Thyroid gland (tissue), 4 donors: ENCODE results near the gene VPS8. TPM values are rescaled to one million over a fixed set of nuclear protein-coding genes. Genes with fewer than 3 reads are reported as not detected.

ENCODE experiments used
- DNase-seq, 2 donors: peaks; one replicate each; pipeline ENCODE4 v3.0.0-alpha.2; 2019
- H3K27ac ChIP-seq, 3 donors: fragments of 200-600 bp; sonication (generic); 1 replicate in 2 of 3; 2 replicates in 1 of 3; pipeline ENCODE4 v1.5.1; 2016 to 2019; ENCODE audit warnings: mild to moderate bottlenecking in 1 of 3, moderate library complexity in 1 of 3
- H3K27me3 ChIP-seq: fragments of 200-600 bp; sonication (generic); one replicate; pipeline ENCODE4 v1.5.1; 2019
- H3K36me3 ChIP-seq, 2 donors: fragments of 200-600 bp; sonication (generic); one replicate each; pipeline ENCODE4 v1.5.1; 2016 to 2019
- H3K4me1 ChIP-seq, 2 donors: fragments of 200-600 bp; sonication (generic); one replicate each; pipeline ENCODE4 v1.5.1; 2017 to 2019
- H3K4me3 ChIP-seq, 3 donors: fragments of 200-600 bp; sonication (generic); replicated peaks in 1 of 3; 1 replicate in 2 of 3; 2 replicates in 1 of 3; pipeline ENCODE4 v1.5.1; 2016; ENCODE audit warnings: mild to moderate bottlenecking in 1 of 3
- H3K9me3 ChIP-seq: fragments of 200-600 bp; sonication (generic); one replicate; pipeline ENCODE4 v1.5.1; 2017
- POLR2A ChIP-seq, 2 donors: fragments of 450-650 bp; IDR thresholded peaks; one replicate each; pipeline ENCODE4 v1.6.1; 2017; ENCODE audit warnings: antibody characterized with exemption in 2 of 2, mild to moderate bottlenecking in 2 of 2, moderate library complexity in 1 of 2
- WGBS, 2 donors: methylation state at CpG; one replicate each; pipeline ENCODE4 v1.1.5; 2017; 5-methylcytosine and 5-hydroxymethylcytosine counted together
- intact Hi-C: fragments of 100-400 bp; cut with DNase I; formaldehyde crosslinking; loops from one replicate; pipeline ENCODE4 v1.15.1; 2023
- total RNA-seq, 4 donors: library from RNA; depleted of rRNA; stranded (reverse); fragments of >200 nt; gene quantifications; one replicate each; pipeline ENCODE4 v1.2.3, GENCODE V29; 2016
- TF ChIP-seq, protein P1 (sequence below), 6 experiments: fragments of 200-600 bp in 3 of 6; fragments of 450-650 bp in 3 of 6; sonication (generic) in 3 of 6; IDR thresholded peaks; one replicate each; pipeline ENCODE4 v1.5.1; 2016 to 2019; ENCODE audit warnings: antibody characterized with exemption in 6 of 6, mild to moderate bottlenecking in 2 of 6, inconsistent platforms in 1 of 6, moderate library complexity in 1 of 6

VPS8 gene
- total RNA-seq, 4 donors from 2014 or later, result 85.6 to 171 (median 103) TPM

DNA sequence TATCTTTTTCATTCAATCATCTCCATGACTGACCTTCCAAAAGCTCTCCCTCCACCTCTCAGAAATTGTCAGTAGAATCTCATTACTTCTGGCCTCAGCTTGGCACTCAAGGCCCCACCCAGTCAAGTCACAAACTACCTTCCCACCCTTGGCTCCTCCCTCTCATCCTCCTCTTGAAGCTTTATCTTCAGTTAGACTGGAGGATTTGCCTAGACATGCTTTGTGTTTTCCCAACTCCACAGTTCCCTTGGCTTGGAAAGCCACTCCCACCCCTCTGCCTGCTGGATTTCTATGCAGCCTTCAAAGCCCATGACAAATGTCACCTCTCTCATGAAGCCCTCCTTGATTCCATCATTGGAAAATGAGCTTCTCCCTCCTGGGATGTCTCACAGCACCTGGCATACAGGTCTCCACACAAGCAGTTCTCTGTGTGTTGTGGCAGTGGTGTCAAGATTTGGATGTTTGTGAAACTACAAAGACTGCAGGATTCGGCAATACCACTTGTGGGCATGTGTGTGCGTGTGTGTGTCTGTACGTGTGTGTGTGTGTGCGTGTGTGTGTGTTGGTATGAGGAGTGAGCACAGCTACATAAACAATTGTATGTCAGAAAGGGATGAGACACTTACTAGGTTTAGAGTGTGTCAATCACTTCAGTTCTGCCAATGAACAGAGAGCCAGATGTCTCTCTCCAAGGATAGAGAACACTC is 45.3 kb upstream of the VPS8 start:
- H3K4me1 ChIP-seq, result no peaks in the 10 kb centered on the region
- 35 to 62% methylated on average over 4 of the region's 4 CpGs for WGBS, 2 donors
- TF ChIP-seq POLR2A (IDR thresholded peaks at IDR 0.05), result no peak
- TF ChIP-seq, protein P1, sequence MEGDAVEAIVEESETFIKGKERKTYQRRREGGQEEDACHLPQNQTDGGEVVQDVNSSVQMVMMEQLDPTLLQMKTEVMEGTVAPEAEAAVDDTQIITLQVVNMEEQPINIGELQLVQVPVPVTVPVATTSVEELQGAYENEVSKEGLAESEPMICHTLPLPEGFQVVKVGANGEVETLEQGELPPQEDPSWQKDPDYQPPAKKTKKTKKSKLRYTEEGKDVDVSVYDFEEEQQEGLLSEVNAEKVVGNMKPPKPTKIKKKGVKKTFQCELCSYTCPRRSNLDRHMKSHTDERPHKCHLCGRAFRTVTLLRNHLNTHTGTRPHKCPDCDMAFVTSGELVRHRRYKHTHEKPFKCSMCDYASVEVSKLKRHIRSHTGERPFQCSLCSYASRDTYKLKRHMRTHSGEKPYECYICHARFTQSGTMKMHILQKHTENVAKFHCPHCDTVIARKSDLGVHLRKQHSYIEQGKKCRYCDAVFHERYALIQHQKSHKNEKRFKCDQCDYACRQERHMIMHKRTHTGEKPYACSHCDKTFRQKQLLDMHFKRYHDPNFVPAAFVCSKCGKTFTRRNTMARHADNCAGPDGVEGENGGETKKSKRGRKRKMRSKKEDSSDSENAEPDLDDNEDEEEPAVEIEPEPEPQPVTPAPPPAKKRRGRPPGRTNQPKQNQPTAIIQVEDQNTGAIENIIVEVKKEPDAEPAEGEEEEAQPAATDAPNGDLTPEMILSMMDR (IDR thresholded peaks at IDR 0.05), result no peak
- intact Hi-C loops, result no loop called here
- no peaks in the 10 kb centered on the region for H3K27me3 ChIP-seq
- DNase-seq, result no peak
- no peaks in the 10 kb centered on the region for H3K9me3 ChIP-seq
- no peaks in the 10 kb centered on the region for H3K36me3 ChIP-seq
- H3K4me3 ChIP-seq, result no peak overlapping the region
- no peak overlapping the region for H3K27ac ChIP-seq

DNA sequence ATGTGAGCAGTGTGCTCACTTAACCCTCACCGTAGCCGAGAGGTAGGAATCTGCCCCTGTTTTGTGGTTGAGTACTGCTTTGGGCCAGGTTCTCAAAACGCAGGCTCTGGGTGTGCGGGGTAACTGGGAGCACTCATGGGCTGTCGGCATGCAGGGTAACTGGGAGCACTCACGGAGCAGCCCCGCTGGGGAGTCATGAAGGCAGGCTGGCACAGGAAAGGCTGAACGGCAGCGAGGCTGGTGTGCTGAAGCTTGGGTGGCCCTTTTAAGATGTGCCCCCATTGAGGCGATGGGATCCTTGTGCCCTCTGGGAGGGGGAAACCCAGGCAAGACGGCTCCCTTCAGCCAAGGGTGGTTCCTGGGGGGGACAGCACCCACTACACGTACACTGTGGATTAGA is 44.6 kb upstream of the VPS8 start:
- no peaks in the 10 kb centered on the region for H3K9me3 ChIP-seq
- intact Hi-C loops, result no loop called here
- TF ChIP-seq POLR2A (IDR thresholded peaks at IDR 0.05), result no peak
- no peak overlapping the region for H3K27ac ChIP-seq
- DNase-seq, result no peak
- no peaks in the 10 kb centered on the region for H3K4me1 ChIP-seq
- WGBS, 2 donors, result 62 to 72% methylated on average over 12 of the region's 12 CpGs
- no peaks in the 10 kb centered on the region for H3K27me3 ChIP-seq
- H3K4me3 ChIP-seq, result no peak overlapping the region
- no peaks in the 10 kb centered on the region for H3K36me3 ChIP-seq

DNA sequence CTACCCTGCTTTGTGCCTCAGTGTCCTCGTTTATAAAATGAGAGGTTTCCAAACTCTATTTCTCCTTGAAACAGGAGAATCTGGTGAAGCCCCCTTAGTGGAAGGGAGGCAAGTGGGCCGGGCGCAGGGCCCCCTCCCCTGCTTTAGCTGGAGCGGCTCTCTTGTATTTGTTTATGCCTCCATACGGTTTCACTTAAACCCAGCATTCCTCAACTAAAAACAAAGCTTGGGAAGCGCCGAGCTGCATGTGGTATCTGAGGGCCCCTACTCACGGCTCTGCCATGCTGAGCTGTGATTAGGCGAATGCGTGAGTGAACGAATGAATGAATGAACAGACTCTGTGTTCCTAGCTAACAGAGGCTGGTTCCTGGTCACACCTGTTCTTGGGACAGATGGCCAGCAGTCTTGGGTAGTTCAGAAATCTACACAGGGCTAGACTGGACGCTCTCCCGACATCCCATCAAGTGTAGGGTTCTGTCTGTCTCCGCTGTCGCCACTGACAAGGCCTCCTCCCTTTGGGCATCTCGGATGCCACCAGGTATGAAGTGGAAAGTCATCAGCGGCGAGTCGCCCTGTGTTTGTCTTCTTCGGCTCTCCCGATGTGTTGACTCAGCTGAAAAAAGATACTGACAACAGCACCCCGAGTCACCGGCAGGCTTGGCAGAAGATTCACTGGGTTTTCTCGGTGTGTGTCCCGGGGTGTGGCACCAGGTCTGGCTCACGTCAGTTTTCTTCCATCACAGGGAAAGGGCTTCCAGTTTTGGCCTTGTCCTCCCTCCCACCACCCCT is 42.4 kb upstream of the VPS8 start:
- no peak overlapping the region for H3K4me3 ChIP-seq
- DNase-seq, result no peak
- intact Hi-C loops, result no loop called here
- H3K9me3 ChIP-seq, result no peaks in the 10 kb centered on the region
- WGBS, 2 donors, result 89 to 90% methylated on average over 26 of the region's 26 CpGs
- no peak overlapping the region for H3K27ac ChIP-seq
- H3K36me3 ChIP-seq, result no peaks in the 10 kb centered on the region
- TF ChIP-seq, protein P1 (IDR thresholded peaks at IDR 0.05), result no peak
- no peak for TF ChIP-seq POLR2A (IDR thresholded peaks at IDR 0.05)
- H3K27me3 ChIP-seq, result no peaks in the 10 kb centered on the region
- peaks cover 0 to 6% of the 10 kb centered on the region in 2 donors for H3K4me1 ChIP-seq

DNA sequence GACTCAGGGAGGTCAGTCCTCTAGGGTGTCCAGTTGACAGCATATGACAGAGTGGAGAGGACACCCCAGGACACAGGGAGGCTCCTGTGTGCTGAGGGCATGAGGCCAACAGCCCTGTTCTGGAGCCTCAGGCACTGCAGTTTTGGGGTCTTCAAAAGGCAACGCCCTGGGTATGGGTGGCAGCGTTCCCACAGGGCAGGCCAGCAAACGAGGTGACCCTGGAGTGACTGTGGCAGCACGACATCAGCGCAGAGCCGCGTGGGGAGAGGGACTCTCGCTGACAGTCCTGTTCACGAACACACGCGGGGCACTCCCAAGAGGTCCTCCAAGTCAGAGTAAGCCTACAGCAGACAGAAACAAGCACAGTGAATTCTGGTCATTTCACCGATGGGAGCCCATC is 41.4 kb upstream of the VPS8 start:
- H3K4me3 ChIP-seq, result no peak overlapping the region
- 87% methylated on average over 3 to 12 of the region's 12 CpGs for WGBS, 2 donors
- TF ChIP-seq, protein P1 (IDR thresholded peaks at IDR 0.05), result no peak
- TF ChIP-seq POLR2A (IDR thresholded peaks at IDR 0.05), result no peak
- DNase-seq, result no peak
- H3K9me3 ChIP-seq, result no peaks in the 10 kb centered on the region
- intact Hi-C loops, result no loop called here
- no peaks in the 10 kb centered on the region for H3K36me3 ChIP-seq
- peaks cover 0 to 6% of the 10 kb centered on the region in 2 donors for H3K4me1 ChIP-seq
- no peak overlapping the region for H3K27ac ChIP-seq
- no peaks in the 10 kb centered on the region for H3K27me3 ChIP-seq

DNA sequence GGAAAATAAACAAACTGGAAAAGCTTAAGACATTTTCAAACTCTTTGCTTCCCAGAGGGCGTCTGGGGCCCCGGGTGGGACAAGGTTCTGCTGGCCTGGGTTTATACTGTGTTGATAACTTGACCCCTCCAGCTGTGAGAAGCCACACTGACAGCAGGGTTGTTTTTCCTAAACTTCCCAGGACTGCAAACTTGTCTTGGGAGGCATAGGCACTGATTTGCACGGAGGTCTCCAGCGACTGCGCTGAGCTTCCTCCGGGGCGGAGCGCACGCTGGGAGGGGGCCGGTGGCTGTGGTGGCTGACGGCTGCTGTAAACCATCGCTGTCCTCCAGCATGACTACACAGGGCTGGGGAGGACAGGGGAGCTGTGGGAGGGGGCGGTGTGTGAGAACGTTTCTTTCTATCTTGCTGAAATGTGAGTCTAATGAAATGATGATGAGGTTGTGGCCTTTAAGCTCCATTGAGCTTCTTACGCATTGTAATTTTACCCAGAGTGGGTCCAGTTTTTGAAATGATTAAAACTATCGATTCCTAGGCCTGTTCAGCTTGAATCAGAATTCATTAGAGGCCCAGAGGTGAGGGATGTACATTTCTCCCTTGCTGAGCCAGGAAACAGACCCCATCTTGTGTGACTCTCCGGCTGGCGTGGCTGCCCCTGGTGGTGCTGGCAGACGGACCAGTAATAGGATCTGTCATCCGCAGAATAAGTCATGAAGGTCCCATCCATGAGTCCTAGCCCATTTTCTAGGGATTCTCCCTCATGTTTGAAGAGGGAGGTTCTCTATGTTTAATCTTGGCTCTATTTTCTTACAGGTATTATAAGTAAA is 40.5 kb upstream of the VPS8 start:
- WGBS, 2 donors, result 75% methylated on average over 13 to 17 of the region's 20 CpGs
- H3K4me1 ChIP-seq, result peaks cover 0 to 6% of the 10 kb centered on the region in 2 donors
- intact Hi-C loops, result no loop called here

More for the DNA sequence above, 40.5 kb upstream of the VPS8 start:
- no peak overlapping the region for H3K4me3 ChIP-seq
- DNase-seq, result no peak
- no peak overlapping the region for H3K27ac ChIP-seq
- H3K27me3 ChIP-seq, result no peaks in the 10 kb centered on the region
- no peaks in the 10 kb centered on the region for H3K36me3 ChIP-seq
- TF ChIP-seq, protein P1 (IDR thresholded peaks at IDR 0.05), result no peak
- no peak for TF ChIP-seq POLR2A (IDR thresholded peaks at IDR 0.05)
- H3K9me3 ChIP-seq, result no peaks in the 10 kb centered on the region
